Amniotic epithelial cell (primary cell): ENCODE measurements around the gene ETS2.

Source experiments
- DNase-seq: peaks from one replicate; pipeline ENCODE4 v3.0.0-alpha.2; 2010; ENCODE audit warnings: low read depth

The ETS2 gene

DNA sequence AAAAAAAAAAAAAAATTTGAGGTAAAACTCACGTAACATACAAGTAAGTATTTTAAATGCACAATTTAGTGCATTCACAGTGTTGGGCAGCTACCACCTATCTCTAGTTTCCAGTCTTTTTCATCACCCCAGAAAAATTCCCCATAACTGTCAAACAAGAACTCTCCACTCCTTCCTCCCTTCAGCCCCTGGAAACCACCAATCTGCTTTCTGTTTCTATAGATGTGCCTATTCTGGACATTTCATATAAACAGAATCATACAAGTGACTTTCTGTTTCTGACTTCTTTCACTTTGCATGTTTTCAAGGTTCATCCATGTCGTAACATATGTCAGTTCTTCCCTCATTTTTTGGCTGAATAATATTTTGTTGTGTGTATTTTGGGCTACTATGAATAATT, 24.9 kb upstream of the ETS2 start:
- no peak for DNase-seq

DNA sequence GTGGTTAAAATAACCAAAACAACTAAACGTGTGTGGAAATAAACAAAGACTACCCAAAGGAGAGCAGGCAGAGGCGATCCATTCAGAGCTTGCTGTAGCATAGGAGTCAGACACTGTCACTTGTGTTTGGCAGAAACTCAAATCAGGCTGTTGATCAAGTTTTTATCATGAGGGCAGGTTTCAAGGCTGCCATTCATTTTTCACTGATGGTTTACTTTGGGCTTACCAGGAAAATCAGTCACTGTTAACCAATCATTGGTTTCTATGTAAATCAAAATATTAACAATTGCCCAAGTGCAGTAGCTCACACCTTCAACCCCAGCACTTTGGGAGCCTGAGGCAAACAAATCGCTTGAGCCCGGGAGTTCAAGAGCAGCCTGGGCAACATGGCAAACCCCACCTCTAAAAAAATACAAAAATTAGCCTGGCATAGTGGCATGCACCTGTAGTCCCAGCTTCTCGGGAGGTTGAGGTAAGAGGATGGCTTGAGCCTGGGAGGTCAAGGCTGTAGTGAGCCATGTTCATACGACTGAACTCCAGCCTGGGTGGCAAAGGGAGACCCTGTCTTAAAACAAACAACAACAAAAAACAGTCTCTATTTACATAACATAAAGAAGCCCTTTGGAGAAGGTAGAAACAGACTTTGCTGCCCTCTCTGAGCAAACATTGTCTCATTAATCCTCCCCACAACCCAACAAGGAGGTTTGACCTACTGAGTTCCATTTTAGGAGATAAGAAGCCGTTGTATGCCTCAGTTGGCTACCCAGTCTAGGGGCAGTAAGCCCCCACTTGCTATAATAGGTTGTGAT, 21.1 kb upstream of the ETS2 start:
- no peak for DNase-seq

- no peak for DNase-seq
Observed at GRCh38 chr21:38785483-38785882, 20.2 kb upstream of the ETS2 start.

GRCh38 chr21:38787016-38787415, 18.7 kb upstream of the ETS2 start:
- no peak for DNase-seq

DNA sequence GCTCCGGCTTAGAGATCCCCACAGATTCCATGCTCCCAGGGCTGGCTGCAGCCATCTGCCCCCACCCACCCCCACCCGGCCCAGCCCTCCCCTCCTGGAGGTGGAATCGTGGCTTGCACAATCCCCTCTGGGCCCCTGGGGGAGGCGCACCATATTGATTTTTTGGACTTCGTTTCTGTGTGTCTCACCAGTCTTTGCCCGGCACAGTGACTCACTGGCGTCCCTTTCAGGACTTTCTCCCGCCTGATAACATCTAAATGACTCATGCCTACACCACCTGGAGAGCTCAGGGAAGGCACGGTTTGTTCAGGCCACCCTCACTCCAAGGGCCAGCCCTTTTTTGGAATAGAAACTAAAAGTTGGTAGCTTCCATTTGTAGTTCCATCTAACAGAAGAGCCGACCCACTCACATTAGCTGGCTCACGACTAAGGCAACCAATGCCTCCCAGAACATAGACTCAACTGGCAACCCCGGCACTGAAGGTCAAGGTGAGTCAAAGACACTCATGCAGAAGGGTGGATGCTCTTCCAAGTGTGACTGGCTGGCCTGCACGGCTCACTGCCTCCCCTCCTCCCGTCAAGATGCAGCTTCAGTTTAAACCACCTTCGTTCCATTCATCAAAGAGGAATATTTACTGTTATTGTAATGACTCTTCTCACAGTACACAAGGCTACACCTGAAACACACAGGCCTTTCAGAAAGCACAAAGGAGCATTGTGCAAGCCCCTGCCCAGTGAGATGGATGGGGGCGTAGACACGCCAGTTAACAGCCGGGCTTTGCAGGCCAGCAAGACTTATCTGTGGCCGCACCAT, 18.1 kb upstream of the ETS2 start:
- peak; percentile 53 for DNase-seq

GRCh38 chr21:38788275-38788905, 17.3 kb upstream of the ETS2 start:
- no peak for DNase-seq

DNA sequence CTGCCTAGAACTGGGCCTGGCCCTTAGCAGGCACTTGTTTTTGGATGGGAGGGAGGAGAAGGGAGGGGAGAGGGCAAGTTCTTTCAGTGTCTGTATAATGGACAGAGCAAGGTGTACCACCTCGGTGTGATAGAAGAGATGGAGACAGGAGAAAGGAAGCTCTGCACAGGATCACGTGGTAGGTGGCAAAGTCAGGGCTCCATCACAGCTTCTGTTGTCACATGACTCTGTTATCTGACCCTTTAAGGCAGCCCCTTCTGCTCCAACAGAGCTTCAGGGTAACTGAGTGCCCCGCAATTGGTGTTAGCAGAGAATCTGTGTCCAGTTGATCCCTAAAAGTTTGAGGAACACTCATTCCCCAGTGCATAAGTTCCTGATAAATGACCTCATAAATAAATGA, 16.5 kb upstream of the ETS2 start:
- DNase-seq, result no peak

DNA sequence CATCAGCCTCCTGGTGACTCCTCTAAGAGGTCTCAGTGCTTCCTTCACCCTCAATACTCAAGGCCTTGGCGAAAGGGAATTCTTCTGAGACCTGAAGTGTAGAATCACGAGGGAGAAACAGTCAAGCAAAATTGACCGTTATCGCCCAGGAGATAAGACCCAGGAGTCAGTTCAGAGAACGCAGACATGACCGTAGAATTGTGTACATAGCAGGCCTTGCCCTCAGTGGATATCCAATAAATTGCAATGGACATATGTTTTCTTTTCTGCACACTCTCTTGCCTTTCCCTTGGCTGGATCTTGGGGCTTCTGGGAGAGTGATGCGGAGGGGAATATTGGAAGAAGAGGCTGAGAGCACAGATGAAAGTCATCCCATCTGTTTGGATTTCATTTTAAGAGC, 15.7 kb upstream of the ETS2 start:
- no peak for DNase-seq

DNA sequence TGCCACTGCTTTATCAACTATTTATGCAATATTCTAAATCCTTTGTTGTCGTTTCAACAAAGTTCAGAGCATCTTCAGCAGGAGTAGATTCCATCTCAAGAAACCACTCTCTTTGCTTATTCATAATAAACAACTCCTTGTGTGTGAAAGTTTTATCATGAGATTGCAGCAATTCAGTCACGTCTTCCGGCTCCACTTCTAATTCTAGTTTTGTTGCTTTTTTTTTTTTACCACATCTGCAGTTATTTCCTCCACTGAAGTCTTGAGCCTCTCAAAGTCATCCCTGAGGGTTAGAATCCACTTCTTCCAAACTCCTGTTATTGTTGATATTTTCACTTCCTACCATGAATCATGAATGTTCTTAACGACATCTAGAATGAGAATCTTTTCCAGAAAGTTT, 14.8 kb upstream of the ETS2 start:
- DNase-seq, result no peak

DNA sequence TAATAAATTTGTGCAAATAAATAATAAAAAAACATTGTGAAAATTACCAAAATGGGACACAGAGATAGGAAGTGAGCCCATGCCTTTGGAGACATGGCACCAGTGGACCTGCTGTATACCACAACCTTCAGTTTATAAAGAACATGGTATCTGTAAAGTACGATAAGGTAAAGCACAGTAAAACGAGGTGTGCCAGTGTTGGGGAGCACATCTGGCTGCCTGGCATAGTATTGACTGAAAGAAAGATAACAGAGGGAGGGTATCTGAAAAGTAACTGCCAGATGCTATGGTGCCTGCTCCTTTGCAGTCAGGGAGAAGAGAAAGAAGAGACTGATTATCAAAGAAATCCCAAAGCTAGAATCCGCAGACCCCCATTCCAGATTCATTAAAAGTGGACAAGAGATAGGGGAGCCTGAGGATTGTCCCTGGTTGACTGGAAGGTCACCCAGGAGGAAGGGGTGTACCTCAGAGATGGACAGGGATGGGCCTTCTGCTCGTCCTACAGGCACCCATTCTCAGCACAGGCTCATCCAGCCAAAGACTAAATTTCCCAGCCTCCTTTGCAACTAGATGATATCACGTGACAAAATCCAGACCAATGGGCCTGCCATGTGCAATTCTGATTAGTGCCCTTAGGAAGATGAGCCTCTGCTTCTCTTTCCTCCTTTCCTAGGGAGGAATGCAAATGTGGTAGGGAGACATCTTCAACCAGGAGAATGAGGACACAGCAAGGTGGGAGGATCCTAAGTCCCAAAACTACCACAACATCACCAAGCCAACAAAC, 12.9 kb upstream of the ETS2 start:
- DNase-seq, result no peak

DNA sequence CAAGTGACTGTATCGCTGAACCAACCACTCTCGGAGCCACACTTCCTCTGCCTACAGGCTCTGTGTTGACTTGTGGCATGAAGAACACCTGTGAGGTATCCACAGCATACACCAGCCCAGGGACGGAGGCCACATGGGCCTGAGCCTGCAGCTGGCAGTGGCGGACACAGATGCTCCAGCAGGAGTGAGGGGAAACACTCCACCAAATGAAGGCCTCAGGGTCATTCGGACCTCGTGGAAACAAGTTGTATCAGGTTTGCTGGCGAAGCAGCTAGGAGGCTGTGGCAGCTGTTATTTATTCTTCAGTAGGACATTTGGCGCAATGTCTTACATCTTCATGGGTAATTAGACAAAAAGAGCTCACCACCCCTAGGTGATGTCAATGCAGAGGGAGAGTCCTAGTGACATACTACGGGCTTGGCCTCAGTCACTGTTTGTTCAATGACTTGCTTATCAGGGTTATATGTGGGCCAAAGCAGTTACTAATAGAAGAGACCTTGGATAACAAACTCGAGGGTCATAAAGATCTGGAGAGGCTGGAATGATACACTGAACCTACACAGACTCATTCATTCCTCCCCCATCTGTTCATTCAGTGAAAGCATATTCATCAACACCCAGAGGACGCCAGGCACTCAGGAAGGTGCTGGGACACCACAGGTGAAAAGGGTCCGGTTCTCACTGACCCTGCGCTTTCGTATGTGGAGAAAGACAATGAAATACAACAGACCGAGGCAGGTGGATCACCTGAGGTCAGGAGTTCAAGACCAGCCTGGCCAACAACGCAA, 11.6 kb upstream of the ETS2 start:
- DNase-seq, result no peak

DNA sequence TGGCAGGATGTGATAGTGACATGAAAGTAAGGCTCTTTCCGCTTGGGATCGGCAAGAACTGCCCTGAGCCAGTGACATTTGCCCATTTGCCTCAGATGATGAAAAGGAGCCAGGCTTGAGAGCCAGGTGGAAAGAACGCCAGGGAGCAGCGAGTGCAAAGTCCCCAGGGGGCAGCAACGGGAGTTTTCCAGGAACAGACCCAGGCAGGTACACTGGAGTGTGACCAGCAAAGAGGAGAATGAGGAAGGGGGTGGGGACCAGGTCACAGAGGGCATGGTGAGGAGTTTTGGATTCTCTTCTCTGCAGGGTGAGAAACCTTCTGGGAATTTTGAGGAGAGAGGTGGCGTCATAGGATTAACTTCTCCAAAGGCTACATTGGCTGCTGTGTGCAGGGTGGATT, 10.8 kb upstream of the ETS2 start:
- DNase-seq, result no peak

DNA sequence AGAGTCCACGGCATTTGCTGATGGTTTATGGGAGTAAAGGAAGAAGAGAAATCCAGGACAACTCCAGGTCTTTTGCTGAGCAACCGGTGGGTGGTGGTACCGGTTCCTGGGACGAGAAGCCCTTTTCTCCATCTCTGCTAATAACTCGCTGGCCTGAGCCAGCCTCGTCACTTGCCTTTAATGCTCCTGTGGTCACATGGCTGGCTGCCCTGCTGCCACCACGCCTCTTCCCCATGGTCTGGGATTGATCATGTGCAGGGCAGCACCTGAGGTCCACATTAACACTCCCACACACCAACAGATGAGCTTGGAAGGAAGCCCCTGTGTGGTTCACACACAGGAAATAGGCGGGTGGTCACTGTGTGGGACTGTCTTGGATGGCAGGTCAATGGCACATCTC, 10.3 kb upstream of the ETS2 start:
- no peak for DNase-seq

DNA sequence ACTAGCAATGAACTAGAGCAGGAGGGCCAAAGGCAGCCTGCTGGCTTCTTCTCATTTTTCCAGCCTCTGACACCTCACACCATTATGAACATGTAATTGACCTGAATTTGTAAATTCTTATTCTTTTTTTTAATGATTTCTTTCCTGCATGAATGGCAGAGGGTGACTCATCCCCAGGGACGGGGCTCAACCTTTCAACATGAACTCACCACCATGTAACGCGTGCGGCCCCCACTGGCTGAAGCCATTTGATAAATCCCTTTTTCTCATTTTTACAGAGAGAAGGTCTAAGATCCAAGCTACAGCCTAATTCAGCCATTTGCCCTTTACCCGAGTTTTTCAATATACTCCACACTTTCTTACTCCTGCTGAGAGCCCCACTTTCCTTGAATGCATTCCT, 9.3 kb upstream of the ETS2 start:
- DNase-seq, result peak; percentile 65

- no peak for DNase-seq
Observed at GRCh38 chr21:38797470-38797869, 8.3 kb upstream of the ETS2 start.

DNA sequence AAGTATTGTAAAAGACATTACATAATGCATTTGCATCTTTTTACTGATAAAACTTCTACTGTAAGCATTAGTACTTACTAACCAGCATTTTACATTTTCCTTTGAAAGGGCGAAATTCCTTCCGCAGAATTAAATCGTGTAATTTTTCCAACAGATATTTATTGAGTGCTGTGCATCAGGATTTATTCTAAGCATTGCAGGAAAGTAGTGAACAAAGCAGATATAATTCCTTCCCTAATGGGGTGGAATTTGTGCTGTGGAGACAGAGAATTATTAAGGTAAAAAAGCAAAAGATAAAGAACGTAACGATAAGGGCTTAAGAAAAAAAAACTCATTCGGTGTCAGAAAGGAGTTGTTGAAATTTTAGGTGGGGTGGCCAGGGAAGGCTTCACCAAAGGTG, 7.6 kb upstream of the ETS2 start:
- no peak for DNase-seq

DNA sequence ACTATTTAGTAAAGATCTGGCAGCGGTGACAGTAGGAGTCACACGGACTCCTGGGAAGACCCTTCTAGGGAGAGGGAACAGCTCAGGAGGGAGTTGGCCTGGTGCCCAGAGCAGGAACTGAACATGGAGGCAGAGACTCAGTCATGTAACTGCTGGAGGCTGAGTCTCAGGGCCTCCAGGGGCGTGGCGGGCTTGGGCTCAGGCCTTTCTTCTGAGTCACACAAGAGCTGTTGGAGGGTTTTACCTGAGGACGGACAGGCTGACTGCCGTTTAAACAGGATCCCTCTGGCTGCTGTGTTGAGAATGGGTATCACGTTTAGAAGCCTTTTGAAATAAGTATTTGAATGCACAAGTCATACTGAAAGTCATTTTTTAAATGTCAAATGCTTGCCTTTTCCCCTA, 7.2 kb upstream of the ETS2 start:
- peak; percentile 55 for DNase-seq

DNA sequence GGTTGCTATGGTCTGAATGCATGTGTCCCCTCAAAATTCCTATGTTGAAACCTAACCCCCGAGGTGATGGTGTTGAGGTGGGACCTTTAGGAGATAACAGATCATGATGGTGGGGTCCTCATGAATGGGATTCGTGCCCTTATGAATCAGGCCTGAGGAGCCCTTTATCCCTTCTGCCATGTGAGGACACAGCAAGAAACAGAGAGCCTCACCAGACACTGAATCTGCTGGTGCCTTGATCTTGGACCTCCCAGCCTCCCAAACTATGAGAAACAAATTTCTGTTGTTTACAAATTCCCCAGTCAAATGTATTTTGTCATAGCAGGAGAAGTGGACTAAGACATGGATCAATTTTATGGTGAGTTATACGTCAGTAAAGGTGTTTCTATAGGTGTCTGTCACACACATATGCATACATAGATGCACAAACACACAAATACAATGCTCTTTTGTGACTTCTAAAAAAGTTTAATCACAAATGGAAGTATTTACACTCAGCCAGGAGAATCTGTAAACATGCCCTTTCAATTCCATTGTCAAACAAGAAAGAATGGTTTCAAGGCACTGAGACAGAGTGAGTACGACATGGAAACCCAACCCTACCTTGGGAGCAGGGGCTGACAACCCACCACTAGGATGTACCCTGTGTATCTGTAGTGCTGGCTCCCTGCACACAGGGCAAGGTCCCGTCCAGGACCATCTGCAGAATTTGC, 5.5 kb upstream of the ETS2 start:
- no peak for DNase-seq

- DNase-seq, result no peak
Observed at GRCh38 chr21:38800924-38801744, 4.6 kb upstream of the ETS2 start.
